HPDE6-E6E7 (cell line): ENCODE measurements around the gene GPC2.

Source experiments
- DNase-seq: peaks from one replicate; pipeline ENCODE4 v3.0.0; 2011; ENCODE audit warnings: missing footprints; ENCODE audit errors: extremely low spot score

The GPC2 gene

GRCh38 chr7:100169147-100169850 is 7.9 kb downstream of the GPC2 start:
- DNase-seq: no peak

DNA sequence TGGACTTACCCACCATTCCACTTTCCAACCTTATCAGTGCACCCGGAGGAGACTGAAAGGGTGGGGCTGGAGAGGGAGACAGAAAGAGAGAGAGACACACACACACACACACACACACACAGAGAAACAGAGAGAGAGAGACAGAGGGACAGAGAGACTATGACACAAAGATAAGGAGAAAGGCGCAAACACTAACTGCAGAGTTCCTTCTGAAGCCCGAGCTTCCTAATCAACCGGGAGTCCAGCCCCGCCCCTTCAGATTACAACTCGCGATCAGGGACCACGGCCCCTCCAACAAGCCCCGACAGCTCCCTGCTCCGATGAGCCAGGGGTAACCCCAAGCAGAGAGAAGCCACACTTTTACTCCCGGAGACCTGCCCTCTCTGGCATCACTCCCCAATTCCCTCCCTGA is 9.3 kb downstream of the GPC2 start:
- no peak for DNase-seq

DNA sequence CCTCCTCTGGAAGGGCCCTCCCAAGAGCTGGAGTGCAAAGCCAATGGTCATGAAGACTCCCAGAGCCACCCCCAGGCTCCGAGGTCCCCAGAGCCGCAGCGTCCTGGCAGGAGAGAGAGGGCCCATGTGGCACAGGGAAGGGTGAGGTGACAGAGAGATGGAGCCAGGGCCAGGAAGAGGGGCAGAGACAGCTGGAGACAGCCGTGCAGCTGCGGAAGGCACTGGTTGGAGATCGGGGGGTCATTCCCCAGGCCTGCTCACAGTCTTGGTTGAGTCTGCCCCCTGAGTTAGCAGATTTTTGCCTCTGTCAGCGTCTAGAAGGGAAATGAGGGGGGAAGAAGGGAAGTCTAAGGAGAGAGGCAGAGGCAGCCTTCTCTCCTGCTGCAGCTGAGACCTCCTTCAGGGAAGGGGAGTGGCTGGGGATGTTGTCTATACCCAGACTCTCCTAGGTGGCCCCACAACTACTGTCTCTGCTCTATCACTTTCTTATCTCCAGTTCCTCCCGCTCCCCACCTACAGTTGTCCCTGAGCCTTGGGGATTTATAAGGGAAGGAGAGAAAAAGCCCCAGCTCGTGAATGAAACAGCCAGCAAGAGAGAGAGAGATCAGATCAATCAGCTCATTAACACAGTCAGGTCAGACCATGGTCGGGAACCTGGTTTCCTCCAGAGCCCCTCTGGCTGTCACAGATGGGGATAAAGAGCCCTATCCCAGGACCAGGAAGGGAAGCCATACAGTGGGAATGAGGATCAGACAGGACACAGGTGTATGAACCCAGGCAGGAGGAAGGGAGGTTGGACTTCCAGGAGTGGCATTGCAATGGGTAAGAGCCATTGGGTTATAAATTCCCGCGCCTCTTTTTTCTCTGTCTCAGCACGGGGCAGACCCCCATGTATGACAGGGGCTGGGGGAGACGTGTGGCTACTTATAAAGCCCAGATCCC is 9.9 kb downstream of the GPC2 start:
- DNase-seq: no peak

GRCh38 chr7:100166317-100166940 is 10.8 kb downstream of the GPC2 start:
- no peak for DNase-seq

DNA sequence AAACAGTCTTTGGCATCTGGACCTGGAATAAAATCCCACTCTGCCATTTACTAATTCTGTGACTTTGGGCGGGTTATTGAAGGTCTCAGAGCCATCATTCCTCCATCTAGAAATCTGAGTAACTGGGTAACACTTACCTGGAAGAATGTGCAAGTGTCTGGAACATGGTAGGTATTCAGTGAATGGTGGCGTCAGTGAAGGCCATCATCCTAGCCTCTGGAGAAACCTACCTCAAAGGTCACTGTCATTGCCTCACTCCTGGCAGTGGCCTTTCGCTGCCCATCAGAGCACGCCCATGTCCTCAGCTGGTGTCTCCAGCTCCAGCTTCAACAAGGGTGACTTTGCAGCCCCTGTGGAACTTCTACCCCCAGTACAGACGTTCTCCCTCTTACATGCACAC is 13.3 kb downstream of the GPC2 start:
- DNase-seq: no peak

DNA sequence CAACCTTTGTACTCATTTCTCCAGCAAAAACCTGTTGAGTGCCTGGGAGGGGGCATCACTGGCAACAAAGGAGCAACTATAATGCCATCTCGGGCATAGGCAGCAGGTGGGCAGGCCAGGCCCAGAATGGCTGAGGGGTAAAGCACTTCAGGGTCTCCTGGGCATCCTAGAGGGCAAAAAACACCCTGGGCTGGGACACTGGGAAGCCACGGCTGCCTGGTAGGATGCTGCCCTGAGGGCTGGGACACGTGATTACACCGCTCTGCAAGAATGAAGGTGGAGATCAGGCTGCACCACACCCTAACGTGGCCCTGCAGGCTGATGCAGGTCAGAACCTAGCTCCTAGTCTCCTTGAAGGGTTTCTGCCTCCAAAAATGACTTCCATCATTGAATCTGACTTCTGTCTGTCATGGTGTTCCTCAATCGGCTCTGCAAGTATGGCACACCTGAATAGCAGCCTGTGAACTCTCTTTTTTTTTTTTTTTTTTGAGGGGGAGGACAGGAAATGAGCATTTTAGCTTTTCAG is 14.1 kb downstream of the GPC2 start:
- peak; percentile 89 for DNase-seq

DNA sequence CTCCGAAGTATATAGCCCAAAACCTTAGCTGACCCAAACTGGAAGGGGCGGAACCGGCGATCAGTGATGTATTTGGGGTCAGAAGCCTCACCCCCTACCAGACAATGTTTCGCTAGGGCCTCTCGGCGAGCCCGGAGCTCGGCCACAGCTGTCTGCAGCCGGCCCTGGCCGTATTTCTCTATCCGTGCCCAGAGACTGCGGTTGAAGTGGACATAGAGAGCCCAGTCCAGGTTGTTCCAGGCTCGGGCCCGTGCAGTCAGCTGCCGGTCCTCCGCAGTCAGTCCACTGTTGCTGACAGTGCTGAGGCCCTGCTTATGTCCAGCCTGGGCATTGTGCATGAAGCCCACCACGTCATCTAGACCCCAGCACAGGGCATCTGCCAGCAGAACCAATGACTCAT is 17.1 kb downstream of the GPC2 start:
- DNase-seq: no peak

DNA sequence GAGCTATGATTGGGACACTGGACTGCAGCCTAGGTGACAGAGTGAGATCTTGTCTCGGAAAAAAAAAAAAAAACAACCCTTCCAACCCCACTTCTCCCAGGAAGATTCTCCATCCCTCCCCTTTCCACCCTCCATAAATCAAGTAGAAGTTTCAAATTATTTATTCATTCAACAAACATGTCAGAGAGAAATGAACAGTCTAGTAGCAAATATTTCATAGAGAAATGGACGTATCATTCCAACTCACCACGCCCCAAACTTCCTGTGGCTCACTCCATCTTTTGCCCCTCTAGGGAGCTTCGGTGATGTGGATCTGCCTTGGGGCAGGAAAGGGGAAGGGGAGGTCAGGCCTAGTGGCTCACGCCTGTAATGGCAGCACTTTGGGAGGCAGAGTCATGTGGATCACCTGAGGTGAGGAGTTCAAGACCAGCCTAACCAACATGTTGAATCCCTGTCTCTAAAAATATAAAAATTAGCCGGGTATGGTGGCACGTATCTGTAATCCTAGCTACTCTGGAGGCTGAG is 18.0 kb downstream of the GPC2 start:
- no peak for DNase-seq

- peak; percentile 90 for DNase-seq
These were observed 18.7 kb downstream of the GPC2 start, which contains the start of gene TRAPPC14 for GRCh38 chr7:100158229-100159098. TRAPPC14 (minus strand) TSS chr7:100158723; CDS start chr7:100158499, 224 bp downstream.

DNA sequence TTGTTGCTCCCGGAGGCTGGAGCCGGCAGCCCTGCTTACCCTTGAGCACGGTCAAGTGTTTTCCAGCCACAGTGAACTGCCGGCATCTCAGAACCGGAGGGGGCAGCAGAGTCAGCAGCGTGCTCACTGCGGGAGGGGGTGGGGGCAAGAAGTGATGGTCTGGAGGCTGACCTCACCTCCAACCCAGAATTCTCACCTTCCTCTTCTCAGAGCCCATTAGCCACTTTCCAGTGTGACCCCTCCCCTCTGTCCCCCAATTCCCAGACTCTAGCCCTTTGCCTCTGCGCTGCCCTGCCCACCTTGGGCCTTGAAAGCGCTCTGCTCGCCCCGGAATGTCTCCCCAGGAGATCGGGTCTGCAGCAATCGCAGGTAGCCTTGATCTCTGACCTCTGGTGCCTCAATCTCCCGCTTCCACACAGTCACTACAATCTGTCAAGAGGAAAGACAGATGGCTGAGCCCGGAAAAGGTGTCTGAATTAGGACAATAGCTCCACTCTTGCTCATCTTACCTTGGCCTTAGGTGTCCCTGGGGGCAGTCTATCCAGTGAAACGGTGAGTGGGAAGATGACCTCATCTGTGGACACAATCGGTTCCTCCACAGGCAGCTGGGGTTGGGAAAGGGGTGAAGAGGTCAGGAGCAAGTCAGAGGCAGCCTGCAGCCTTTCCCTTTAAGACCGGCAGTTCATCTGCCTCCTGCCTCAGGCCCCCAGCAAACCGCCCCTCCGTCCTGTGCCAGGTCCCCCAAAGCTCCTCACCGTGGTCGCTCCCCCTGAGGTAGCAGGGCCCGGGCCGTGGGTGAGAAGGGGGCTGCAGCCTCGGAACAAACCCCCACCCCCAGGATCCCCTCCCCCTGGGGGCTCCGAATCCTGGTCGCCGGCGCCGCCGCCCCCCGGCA is 19.6 kb downstream of the GPC2 start:
- DNase-seq: peak; percentile 82

DNA sequence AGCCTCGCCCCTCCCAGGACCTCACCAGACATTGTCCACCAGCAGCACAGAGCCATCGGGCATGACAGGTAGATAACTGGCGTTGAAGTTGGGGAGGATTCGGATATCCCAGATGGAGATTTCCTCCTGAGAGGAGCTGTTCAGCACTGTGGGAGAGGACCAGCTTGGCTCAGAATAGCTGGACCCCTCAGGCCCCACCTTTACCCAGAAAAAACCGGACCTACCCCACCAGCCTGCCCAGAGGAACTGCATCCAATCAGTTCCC is 20.2 kb downstream of the GPC2 start:
- no peak for DNase-seq

DNA sequence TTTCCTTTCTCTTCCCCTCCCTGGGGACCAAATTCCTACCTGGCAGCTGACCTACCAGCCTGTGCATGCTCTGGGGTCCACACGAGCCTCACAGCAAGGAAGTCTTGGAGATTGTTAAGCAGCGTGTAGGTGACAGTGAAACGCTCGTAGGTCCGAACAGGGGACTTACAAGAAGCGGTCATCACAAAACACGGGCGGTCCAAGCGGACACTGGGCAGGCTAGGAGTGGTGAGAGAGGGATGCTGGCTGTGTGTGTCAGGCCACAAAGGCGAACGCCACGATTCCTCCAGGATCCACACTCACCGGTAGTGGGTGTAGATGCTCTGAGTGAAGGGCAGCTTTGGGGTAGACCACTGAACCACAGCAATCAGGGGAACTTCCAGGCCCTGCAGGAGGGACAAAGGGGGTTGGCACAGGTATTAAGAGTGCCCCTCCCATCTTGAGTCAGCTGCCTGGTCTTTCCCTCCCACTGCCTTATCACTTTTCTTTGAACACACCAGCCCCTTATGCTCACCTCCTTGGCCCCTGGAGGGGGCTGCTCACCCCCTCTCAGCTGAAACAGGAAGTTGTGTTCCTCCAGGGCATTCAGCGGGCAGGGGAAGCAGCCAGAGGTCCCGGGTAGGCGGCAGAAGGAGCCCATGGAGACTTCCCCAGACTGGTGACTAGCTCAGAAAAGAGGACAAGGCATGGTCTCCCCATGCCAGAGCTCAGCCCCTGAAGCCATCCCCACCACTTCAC is 20.7 kb downstream of the GPC2 start:
- DNase-seq: no peak

- no peak for DNase-seq
These were observed 21.4 kb downstream of the GPC2 start for GRCh38 chr7:100155553-100156317.

DNA sequence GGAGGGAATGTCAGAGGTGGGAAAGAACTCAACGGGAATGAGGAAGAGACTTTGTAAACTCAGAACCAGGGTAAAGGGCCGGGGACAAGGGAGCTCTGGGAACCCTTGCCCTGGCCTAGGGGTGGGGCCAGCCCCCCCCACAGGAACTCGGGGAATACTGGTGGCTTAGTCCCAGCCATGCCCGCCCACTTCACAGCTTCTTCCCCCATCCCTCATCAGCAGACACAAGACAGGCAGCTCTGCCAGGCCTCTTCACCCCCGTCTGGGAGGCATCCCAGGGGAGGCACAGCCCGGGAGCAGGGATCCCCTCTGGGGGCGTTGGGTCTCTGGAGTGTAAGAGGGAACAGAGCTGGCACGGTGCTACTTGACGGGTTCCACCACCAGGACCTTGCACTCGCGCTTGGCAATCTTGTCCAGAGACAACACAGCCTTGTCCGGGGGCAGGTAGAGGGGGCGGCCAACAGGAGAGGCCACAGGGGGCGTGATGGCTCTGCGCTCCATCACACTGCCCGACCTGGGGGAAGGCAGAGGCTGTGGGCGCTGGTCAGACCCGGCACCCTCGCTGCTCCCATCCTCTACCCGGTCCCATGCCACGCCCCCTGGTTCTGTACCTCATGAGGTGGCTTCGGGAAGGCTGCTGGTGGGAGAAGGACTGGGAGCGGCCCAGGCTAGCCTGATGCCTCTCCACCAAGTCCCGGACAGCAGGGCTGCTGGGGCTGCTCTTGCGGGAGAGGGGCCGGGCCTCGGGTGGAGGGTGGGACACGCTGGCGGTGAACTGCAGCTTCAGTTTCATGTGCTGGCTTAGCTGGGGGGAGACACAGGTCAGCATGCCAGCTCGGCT is 22.3 kb downstream of the GPC2 start:
- DNase-seq: no peak

DNA sequence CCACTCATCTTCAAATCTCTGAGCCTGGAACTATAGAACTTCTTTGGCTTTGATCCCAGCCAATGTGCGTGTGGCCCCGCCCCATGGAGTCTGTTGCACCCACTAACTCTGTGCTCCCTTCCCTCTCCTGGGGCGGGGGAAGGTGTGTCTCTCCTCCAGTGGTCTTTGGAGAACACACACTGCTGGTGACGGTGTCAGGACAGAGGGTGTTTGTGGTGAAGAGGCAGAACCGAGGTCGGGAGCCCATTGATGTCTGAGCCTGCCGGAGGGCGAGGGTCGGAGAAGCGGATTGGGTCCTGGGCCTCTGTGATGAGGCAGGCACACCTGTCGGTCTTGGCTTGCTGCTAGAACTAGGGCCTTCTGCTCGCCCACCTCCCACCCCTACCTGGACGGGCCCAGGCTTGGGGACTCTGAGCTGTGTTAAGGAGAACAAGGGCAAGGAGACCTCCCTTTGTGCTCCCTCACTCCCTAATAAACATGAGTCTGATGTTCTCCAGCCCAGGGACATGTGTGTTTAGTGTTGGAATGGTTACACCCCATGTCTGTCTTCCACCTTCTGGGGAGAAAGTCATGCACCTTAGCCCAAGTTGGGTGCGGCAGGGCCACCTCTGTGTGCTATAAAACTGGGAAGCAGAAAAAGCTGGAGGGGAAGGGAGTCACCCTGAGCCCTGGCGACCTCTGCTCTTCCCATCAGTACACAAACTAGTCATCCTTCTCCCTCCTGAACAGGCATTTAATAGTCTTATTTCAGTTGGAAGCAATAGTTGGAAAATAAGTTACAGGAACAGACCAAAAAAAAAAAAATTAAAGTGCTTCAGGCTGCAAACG is 23.3 kb downstream of the GPC2 start:
- no peak for DNase-seq

- DNase-seq: no peak
These were observed 24.1 kb downstream of the GPC2 start for GRCh38 chr7:100152937-100153666.
